ENCODE measurements around the gene CDKN1A.
"Not testable (repeated sequence)": the region's sequence is repeated elsewhere in the genome, so short reads cannot be mapped to it uniquely, and the experiment has no call there.

Gene CDKN1A

GRCh38 chr6:36643977-36644376 is 34.5 kb upstream of the CDKN1A start:
- no peak for DNase-seq (ENCODE audit: low read depth)
- no peak for TF ChIP-seq CTCF (IDR thresholded peaks at IDR 0.05; ENCODE audit: low read depth, low read length, missing control alignments)
- in situ Hi-C loops (cut with HindIII; ENCODE audit: low sequenced_read_pairs): no loop called here
- H3K4me3 ChIP-seq (ENCODE audit: low read depth, low read length): no peak overlapping the region

- H3K4me3 ChIP-seq (ENCODE audit: low read depth, low read length): no peak overlapping the region
- DNase-seq (ENCODE audit: low read depth): no peak
- TF ChIP-seq CTCF (IDR thresholded peaks at IDR 0.05; ENCODE audit: low read depth, low read length, missing control alignments): no peak
- in situ Hi-C loops (cut with HindIII; ENCODE audit: low sequenced_read_pairs): no loop called here
Observed at GRCh38 chr6:36649086-36649485, 29.4 kb upstream of the CDKN1A start.

- no peak overlapping the region for H3K4me3 ChIP-seq (ENCODE audit: low read depth, low read length)
- no peak for DNase-seq (ENCODE audit: low read depth)
- no peak for TF ChIP-seq CTCF (IDR thresholded peaks at IDR 0.05; ENCODE audit: low read depth, low read length, missing control alignments)
- in situ Hi-C loops (cut with HindIII; ENCODE audit: low sequenced_read_pairs): no loop called here
Observed at GRCh38 chr6:36649701-36650484, 28.6 kb upstream of the CDKN1A start.

GRCh38 chr6:36650848-36651478 is 27.6 kb upstream of the CDKN1A start:
- no peak for TF ChIP-seq CTCF (IDR thresholded peaks at IDR 0.05; ENCODE audit: low read depth, low read length, missing control alignments)
- no peak overlapping the region for H3K4me3 ChIP-seq (ENCODE audit: low read depth, low read length)
- no peak for DNase-seq (ENCODE audit: low read depth)
- in situ Hi-C loops (cut with HindIII; ENCODE audit: low sequenced_read_pairs): no loop called here

GRCh38 chr6:36651659-36652379 is 26.7 kb upstream of the CDKN1A start:
- TF ChIP-seq CTCF (IDR thresholded peaks at IDR 0.05; ENCODE audit: low read depth, low read length, missing control alignments): no peak

GRCh38 chr6:36654469-36654868 is 24.0 kb upstream of the CDKN1A start:
- in situ Hi-C loops (cut with HindIII; ENCODE audit: low sequenced_read_pairs); DNase-seq (ENCODE audit: low read depth); H3K4me3 ChIP-seq (ENCODE audit: low read depth, low read length): not testable (repeated sequence)

More at GRCh38 chr6:36651659-36652379, 26.7 kb upstream of the CDKN1A start:
- in situ Hi-C loops (cut with HindIII; ENCODE audit: low sequenced_read_pairs): no loop called here
- no peak overlapping the region for H3K4me3 ChIP-seq (ENCODE audit: low read depth, low read length)
- no peak for DNase-seq (ENCODE audit: low read depth)

All from astrocyte of the cerebellum (primary cell).